Erythroblast (primary cell): Measurements from ENCODE around the gene DLX5.

Experiments used
- GATA1 ChIP-seq: IDR thresholded peaks from 2 replicates; pipeline ENCODE4 v1.6.1; 2011; ENCODE audit warnings: low read depth, mild to moderate bottlenecking, control low read depth, low read length, moderate library complexity
- POLR2A ChIP-seq: IDR thresholded peaks from 2 replicates; pipeline ENCODE4 v1.6.1; 2011; ENCODE audit warnings: mild to moderate bottlenecking, low read length

- no peak for TF ChIP-seq POLR2A
- no peak for TF ChIP-seq GATA1
Observed at GRCh38 chr7:96989859-96990317, 34.7 kb downstream of the DLX5 start.
